A673 (cell line): ENCODE data around the gene TP53BP2.

Experiments used
- EZH2 ChIP-seq: fragments of 200-600 bp; sonication (generic); IDR thresholded peaks from 2 replicates; pipeline ENCODE4 v1.6.1; 2017; ENCODE audit warnings: borderline replicate concordance, low read depth, mild to moderate bottlenecking, mixed read lengths, antibody characterized with exemption, low read length; ENCODE audit not compliant: poor library complexity, severe bottlenecking
- TF ChIP-seq, protein P1 (sequence below): fragments of 300-800, 200-600 bp; sonication (generic); conservative IDR thresholded peaks from 2 replicates; pipeline ENCODE4 v1.5.1; 2017; ENCODE audit warnings: low read depth, mild to moderate bottlenecking, antibody characterized with exemption, low read length, moderate library complexity, mixed read lengths

DNA sequence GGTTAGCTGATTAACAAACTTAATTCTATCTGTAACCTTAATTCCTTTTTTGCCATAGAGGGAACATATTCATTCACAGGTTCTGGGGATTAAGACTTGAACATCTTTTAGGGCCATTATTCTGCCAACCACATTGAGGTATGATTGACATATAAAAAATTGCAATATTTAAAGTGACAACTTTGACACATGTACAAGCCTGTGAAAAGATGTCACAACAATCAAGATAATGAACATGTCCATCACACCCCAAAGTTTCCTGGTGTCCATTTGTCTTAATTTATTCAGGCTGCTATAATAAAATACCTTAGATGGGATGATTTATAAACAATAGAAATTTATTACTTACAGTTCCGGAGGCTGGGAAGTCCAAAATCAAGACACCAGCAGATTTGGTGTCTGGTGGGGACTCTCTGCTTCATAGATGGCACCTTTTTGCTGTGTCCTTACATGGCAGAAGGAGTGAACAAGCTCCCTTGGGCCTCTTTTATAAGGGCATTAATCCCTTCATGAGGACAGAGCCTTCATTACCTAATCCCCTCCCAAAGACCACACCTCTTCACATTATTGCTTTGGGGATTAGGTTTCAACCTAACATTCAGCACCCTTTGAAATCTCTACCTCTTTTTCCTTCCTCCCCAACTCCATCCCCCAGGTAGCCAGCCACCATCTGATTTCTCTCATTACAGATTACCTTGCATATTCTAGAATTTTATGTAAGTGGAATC, 33.0 kb upstream of the TP53BP2 start:
- TF ChIP-seq, protein P1, sequence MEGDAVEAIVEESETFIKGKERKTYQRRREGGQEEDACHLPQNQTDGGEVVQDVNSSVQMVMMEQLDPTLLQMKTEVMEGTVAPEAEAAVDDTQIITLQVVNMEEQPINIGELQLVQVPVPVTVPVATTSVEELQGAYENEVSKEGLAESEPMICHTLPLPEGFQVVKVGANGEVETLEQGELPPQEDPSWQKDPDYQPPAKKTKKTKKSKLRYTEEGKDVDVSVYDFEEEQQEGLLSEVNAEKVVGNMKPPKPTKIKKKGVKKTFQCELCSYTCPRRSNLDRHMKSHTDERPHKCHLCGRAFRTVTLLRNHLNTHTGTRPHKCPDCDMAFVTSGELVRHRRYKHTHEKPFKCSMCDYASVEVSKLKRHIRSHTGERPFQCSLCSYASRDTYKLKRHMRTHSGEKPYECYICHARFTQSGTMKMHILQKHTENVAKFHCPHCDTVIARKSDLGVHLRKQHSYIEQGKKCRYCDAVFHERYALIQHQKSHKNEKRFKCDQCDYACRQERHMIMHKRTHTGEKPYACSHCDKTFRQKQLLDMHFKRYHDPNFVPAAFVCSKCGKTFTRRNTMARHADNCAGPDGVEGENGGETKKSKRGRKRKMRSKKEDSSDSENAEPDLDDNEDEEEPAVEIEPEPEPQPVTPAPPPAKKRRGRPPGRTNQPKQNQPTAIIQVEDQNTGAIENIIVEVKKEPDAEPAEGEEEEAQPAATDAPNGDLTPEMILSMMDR: no peak
- TF ChIP-seq EZH2: no peak
